ENCODE results near the gene MYLK4. TPM values are rescaled to one million over a fixed set of nuclear protein-coding genes. Genes with fewer than 3 reads are reported as not detected.

The MYLK4 gene
- total and polyA plus RNA-seq, 2 donors (not counting 3 experiments of a cell fraction or from before 2014, with no cell fraction given) = 0.41 to 0.62 TPM

DNA sequence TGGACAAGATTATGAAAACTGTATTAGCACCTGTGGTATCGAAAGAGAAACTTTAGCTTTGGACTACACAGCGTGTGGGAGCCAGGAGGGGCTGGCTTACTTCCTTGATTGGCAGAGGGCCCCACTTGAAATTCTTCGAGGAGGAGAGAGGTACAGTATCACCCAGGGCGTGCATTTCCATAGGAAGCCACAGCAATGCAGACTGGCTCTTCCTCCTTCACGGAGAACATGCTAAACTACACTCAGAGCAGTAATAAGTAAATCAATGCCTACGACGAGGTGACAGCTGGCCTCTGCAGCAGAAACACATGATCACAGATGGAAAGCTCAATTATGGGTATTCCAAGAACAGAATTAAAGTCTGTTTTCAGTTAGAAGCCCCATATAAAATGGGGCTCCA is 44.2 kb downstream of the MYLK4 start:
- H3K9me1 ChIP-seq (replicated peaks; ENCODE audit: control insufficient read depth, extremely low read depth, insufficient read depth, low read length) = no peaks in the 10 kb centered on the region
- no peaks in the 10 kb centered on the region for H4K20me1 ChIP-seq (replicated peaks; ENCODE audit: control insufficient read depth, extremely low read depth, insufficient read depth, low read length)
- H3K9me3 ChIP-seq (replicated peaks; ENCODE audit: control insufficient read depth, insufficient read depth, low read length) = peaks cover 2% of the 10 kb centered on the region
- H3K4me1 ChIP-seq (ENCODE audit: control insufficient read depth, extremely low read depth, insufficient read depth, low read length) = no peaks in the 10 kb centered on the region
- no peak overlapping the region for H3K4me3 ChIP-seq (replicated peaks in 1 of 3; ENCODE audit: insufficient read depth in 1 of 3, low read depth in 1 of 3, low read length in 3 of 3)
- TF ChIP-seq POLR2AphosphoS5 (IDR thresholded peaks at IDR 0.05; ENCODE audit: insufficient read depth, low read depth, low read length) (no peak), FOS (IDR thresholded peaks at IDR 0.05; ENCODE audit: borderline replicate concordance, insufficient read depth, low read length) (no peak), MYC (IDR thresholded peaks at IDR 0.05; ENCODE audit: low read depth, low read length) (no peak), POLR2A (IDR thresholded peaks at IDR 0.05; ENCODE audit: low read depth, low read length) (no peak), EZH2 (IDR thresholded peaks at IDR 0.05; ENCODE audit: borderline replicate concordance, low read depth, low read length, severe bottlenecking) (no peak), GATA2 (IDR thresholded peaks at IDR 0.05; ENCODE audit: insufficient read depth, insufficient read length, low read depth, low read length) (no peak), JUN (IDR thresholded peaks at IDR 0.05; ENCODE audit: borderline replicate concordance, insufficient read depth, insufficient read length, low read depth) (no peak)
- TF ChIP-seq, protein P1, sequence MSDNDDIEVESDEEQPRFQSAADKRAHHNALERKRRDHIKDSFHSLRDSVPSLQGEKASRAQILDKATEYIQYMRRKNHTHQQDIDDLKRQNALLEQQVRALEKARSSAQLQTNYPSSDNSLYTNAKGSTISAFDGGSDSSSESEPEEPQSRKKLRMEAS (IDR thresholded peaks at IDR 0.05; ENCODE audit: insufficient read depth, insufficient read length) = no peak
- TF ChIP-seq, protein P2, sequence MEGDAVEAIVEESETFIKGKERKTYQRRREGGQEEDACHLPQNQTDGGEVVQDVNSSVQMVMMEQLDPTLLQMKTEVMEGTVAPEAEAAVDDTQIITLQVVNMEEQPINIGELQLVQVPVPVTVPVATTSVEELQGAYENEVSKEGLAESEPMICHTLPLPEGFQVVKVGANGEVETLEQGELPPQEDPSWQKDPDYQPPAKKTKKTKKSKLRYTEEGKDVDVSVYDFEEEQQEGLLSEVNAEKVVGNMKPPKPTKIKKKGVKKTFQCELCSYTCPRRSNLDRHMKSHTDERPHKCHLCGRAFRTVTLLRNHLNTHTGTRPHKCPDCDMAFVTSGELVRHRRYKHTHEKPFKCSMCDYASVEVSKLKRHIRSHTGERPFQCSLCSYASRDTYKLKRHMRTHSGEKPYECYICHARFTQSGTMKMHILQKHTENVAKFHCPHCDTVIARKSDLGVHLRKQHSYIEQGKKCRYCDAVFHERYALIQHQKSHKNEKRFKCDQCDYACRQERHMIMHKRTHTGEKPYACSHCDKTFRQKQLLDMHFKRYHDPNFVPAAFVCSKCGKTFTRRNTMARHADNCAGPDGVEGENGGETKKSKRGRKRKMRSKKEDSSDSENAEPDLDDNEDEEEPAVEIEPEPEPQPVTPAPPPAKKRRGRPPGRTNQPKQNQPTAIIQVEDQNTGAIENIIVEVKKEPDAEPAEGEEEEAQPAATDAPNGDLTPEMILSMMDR (IDR thresholded peaks at IDR 0.05; ENCODE audit: extremely low read depth in 1 of 2, insufficient read depth in 1 of 2, low read depth in 1 of 2, low read length in 2 of 2) = no peak
- ChIA-PET POLR2A (no interaction called here), CTCF (interaction anchor here (1.2 to 1.9 kb wide), 2 partner anchors 44 to 602 kb away, joined by 3 to 6 read pairs; partner anchors contain the start of gene MYLK4)
- H3K79me2 ChIP-seq (ENCODE audit: control insufficient read depth, insufficient read depth, low read length) = no peaks in the 10 kb centered on the region
- H2AFZ ChIP-seq (ENCODE audit: low read depth, low read length) = no peak overlapping the region
- H3K27ac ChIP-seq (ENCODE audit: insufficient read depth, low read depth, low read length) = no peak overlapping the region
- no peak for FAIRE-seq
- no peak overlapping the region for H3K4me2 ChIP-seq (ENCODE audit: insufficient read depth, low read length)
- no peaks in the 10 kb centered on the region for H3K27me3 ChIP-seq (ENCODE audit: control insufficient read depth in 2 of 2, insufficient read depth in 2 of 2, low read length in 2 of 2)
- intact Hi-C loops (cut with micrococcal nuclease) = no loop called here
- no peak overlapping the region for H3K9ac ChIP-seq (replicated peaks; ENCODE audit: extremely low read depth, insufficient read depth, low read length)
- BruUV-seq (replicated peaks) = no TSS peak
- dilution Hi-C loops (cut with MboI; ENCODE audit: extremely low pct_ligation_motif_present, low sequenced_read_pairs) = no loop called here
- no peak for DNase-seq (ENCODE audit: low read depth, low spot score)
- no peaks in the 10 kb centered on the region for H3K36me3 ChIP-seq (ENCODE audit: control insufficient read depth in 2 of 2, extremely low read depth in 1 of 2, insufficient read depth in 2 of 2, low read length in 2 of 2)
